Endothelial cell of umbilical vein (primary cell): ENCODE measurements around the gene LBR. TPM values are rescaled to one million over a fixed set of nuclear protein-coding genes. Genes with fewer than 3 reads are reported as not detected.

Source experiments
- BruUV-seq: library from RNA; stranded (reverse); fragments of 400-500 nt; replicated peaks from 2 replicates; lab custom pipeline; 2021; lab: Mats Ljungman, UMichigan
- CTCF ChIA-PET: fragments of 300-600, 350-600 bp; sonication (Branson Sonifier 250); formaldehyde crosslinking; loops from one replicate; lab custom pipeline; 2021; ENCODE audit warnings: antibody characterized with exemption, inconsistent platforms; lab: Charles Lee
- POLR2A ChIA-PET: fragments of 300-600, 350-600 bp; sonication (Branson Sonifier 250); formaldehyde crosslinking; loops from one replicate; lab custom pipeline; 2021; ENCODE audit warnings: antibody characterized with exemption, inconsistent platforms; lab: Charles Lee
- DNase-seq: peaks from one replicate; pipeline ENCODE4 v3.0.0-alpha.2; 2011; ENCODE audit warnings: low read depth, low spot score
- FAIRE-seq: peaks from 2 replicates; lab custom pipeline; 2011; peaks lifted over from hg19 to GRCh38; lab: Jason Lieb, UNC
- H2AFZ ChIP-seq: 2 replicates; pipeline ENCODE4 v1.6.0; 2012; ENCODE audit warnings: low read depth, low read length, control low read depth, inconsistent platforms
- H3K27ac ChIP-seq: 2 replicates; pipeline ENCODE4 v1.5.1; 2011; ENCODE audit warnings: low read depth, mild to moderate bottlenecking, control low read depth, low read length, moderate library complexity; ENCODE audit not compliant: insufficient read depth
- H3K27me3 ChIP-seq, 2 experiments: 2 replicates each; pipeline versions ENCODE4 v1.6.0 to v1.6.1; 2011; ENCODE audit warnings: low read length in 2 of 2, mixed read lengths in 1 of 2; ENCODE audit not compliant: control insufficient read depth in 2 of 2, insufficient read depth in 2 of 2
- H3K36me3 ChIP-seq, 2 experiments: 2 replicates in 1 of 2; 3 replicates in 1 of 2; pipeline ENCODE4 v1.5.1; 2011; ENCODE audit warnings: low read length in 2 of 2, mild to moderate bottlenecking in 1 of 2, moderate library complexity in 1 of 2; ENCODE audit not compliant: control insufficient read depth in 2 of 2, insufficient read depth in 2 of 2; ENCODE audit errors: extremely low read depth in 1 of 2
- H3K4me1 ChIP-seq: 3 replicates; pipeline ENCODE4 v1.5.1; 2011; ENCODE audit warnings: mild to moderate bottlenecking, low read length; ENCODE audit not compliant: control insufficient read depth, insufficient read depth; ENCODE audit errors: extremely low read depth
- H3K4me2 ChIP-seq: 2 replicates; pipeline ENCODE4 v1.6.1; 2011; ENCODE audit warnings: low read length, control low read depth, mixed read lengths; ENCODE audit not compliant: insufficient read depth
- H3K4me3 ChIP-seq, 3 experiments: fragments of 200-600 bp in 1 of 3; sonication (generic), shearing (Covaris generic) in 1 of 3; replicated peaks in 1 of 3; 2 replicates each; pipeline ENCODE4 v1.5.1; 2011 to 2016; ENCODE audit warnings: control low read depth in 3 of 3, low read length in 3 of 3, mild to moderate bottlenecking in 2 of 3, inconsistent platforms in 1 of 3, low read depth in 1 of 3, moderate library complexity in 1 of 3; ENCODE audit not compliant: insufficient read depth in 1 of 3
- H3K79me2 ChIP-seq: 2 replicates; pipeline ENCODE4 v1.6.0; 2012; ENCODE audit warnings: low read length, inconsistent platforms; ENCODE audit not compliant: control insufficient read depth, insufficient read depth
- H3K9ac ChIP-seq: replicated peaks from 2 replicates; pipeline ENCODE3; 2011; ENCODE audit warnings: low read length, control low read depth; ENCODE audit not compliant: insufficient read depth; ENCODE audit errors: extremely low read depth
- H3K9me1 ChIP-seq: replicated peaks from 3 replicates; pipeline ENCODE4 v1.6.0; 2011; ENCODE audit warnings: mild to moderate bottlenecking, low read length; ENCODE audit not compliant: control insufficient read depth, insufficient read depth; ENCODE audit errors: extremely low read depth
- H3K9me3 ChIP-seq: replicated peaks from 2 replicates; pipeline ENCODE4 v1.5.1; 2012; ENCODE audit warnings: low read length, inconsistent platforms; ENCODE audit not compliant: control insufficient read depth, insufficient read depth
- H4K20me1 ChIP-seq: replicated peaks from 2 replicates; pipeline ENCODE3; 2011; ENCODE audit warnings: mild to moderate bottlenecking, low read length; ENCODE audit not compliant: control insufficient read depth, insufficient read depth; ENCODE audit errors: extremely low read depth
- CTCF ChIP-seq, 2 donors: IDR thresholded peaks; 1 replicate in 1 of 2; 2 replicates in 1 of 2; pipeline ENCODE4 v1.5.1; 2011; ENCODE audit warnings: low read length in 2 of 2, mild to moderate bottlenecking in 2 of 2, moderate library complexity in 2 of 2, control low read depth in 1 of 2, inconsistent platforms in 1 of 2, low read depth in 1 of 2; ENCODE audit not compliant: insufficient read depth in 1 of 2; ENCODE audit errors: extremely low read depth in 1 of 2
- EZH2 ChIP-seq: IDR thresholded peaks from 2 replicates; pipeline ENCODE4 v1.6.1; 2012; ENCODE audit warnings: borderline replicate concordance, low read depth, mild to moderate bottlenecking, moderate library complexity, low read length, inconsistent platforms; ENCODE audit not compliant: severe bottlenecking
- FOS ChIP-seq: IDR thresholded peaks from 2 replicates; pipeline ENCODE4 v1.6.1; 2011; ENCODE audit warnings: mild to moderate bottlenecking, low read length, moderate library complexity, borderline replicate concordance; ENCODE audit not compliant: insufficient read depth
- GATA2 ChIP-seq: IDR thresholded peaks from 2 replicates; pipeline ENCODE4 v1.7.0; 2011; ENCODE audit warnings: low read depth, mild to moderate bottlenecking, moderate library complexity, mixed read lengths, low read length; ENCODE audit not compliant: insufficient read length, insufficient read depth
- JUN ChIP-seq: IDR thresholded peaks from 2 replicates; pipeline ENCODE4 v1.6.1; 2011; ENCODE audit warnings: borderline replicate concordance, low read depth; ENCODE audit not compliant: insufficient read length, insufficient read depth
- MAX ChIP-seq: IDR thresholded peaks from 2 replicates; pipeline ENCODE4 v1.6.1; 2011; ENCODE audit not compliant: insufficient read depth, insufficient read length
- MYC ChIP-seq: IDR thresholded peaks from one replicate; pipeline ENCODE4 v1.6.1; 2011; ENCODE audit warnings: mild to moderate bottlenecking, low read depth, low read length
- POLR2A ChIP-seq: IDR thresholded peaks from 2 replicates; pipeline ENCODE4 v1.6.1; 2012; ENCODE audit warnings: low read depth, mild to moderate bottlenecking, control low read depth, low read length
- POLR2AphosphoS5 ChIP-seq: IDR thresholded peaks from 2 replicates; pipeline ENCODE4 v1.6.1; 2012; ENCODE audit warnings: low read depth, mild to moderate bottlenecking, control low read depth, low read length, moderate library complexity; ENCODE audit not compliant: insufficient read depth
- dilution Hi-C: fragments of 300-500 bp; cut with MboI; formaldehyde crosslinking; loops from one replicate; pipeline ENCODE4 v1.15.0; 2019; ENCODE audit warnings: low sequenced_read_pairs; ENCODE audit not compliant: extremely low pct_ligation_motif_present
- intact Hi-C: fragments of 100-400 bp; cut with micrococcal nuclease; formaldehyde crosslinking; loops from one replicate; pipeline ENCODE4 v1.10.0; 2022
- polyA plus RNA-seq, 4 experiments: library from polyadenylated mRNA; depleted of rRNA in 3 of 4; stranded (reverse) in 3 of 4; unstranded in 1 of 4; fragments of >200 nt; gene quantifications; 2 replicates each; pipeline versions ENCODE4 v1.2.1 to v1.2.3, GENCODE V29; 2011 to 2012; ENCODE audit warnings: missing spikeins in 1 of 4
- total RNA-seq: library from RNA; stranded (reverse); gene quantifications from 2 replicates; pipeline ENCODE4 v1.2.3, GENCODE V29; 2021

LBR gene
- total and polyA plus RNA-seq, 2 donors (not counting 3 experiments of a cell fraction or from before 2014, with no cell fraction given), result 53.9 to 119 TPM

- intact Hi-C loops, result no loop called here
- H3K4me2 ChIP-seq, result no peak overlapping the region
- H3K9me1 ChIP-seq, result no peaks in the 10 kb centered on the region
- peaks cover 25 to 29% of the 10 kb centered on the region in 2 experiments for H3K36me3 ChIP-seq
- ChIA-PET POLR2A (no interaction called here), CTCF (no interaction called here)
- H3K79me2 ChIP-seq, result peaks cover 15% of the 10 kb centered on the region
- no peak overlapping the region for H2AFZ ChIP-seq
- FAIRE-seq (no peak), DNase-seq (no peak)
- no peaks in the 10 kb centered on the region for H4K20me1 ChIP-seq
- no peak overlapping the region for H3K9ac ChIP-seq
- dilution Hi-C loops, result no loop called here
- no TSS peak for BruUV-seq
- no peaks in the 10 kb centered on the region for H3K9me3 ChIP-seq
- H3K4me3 ChIP-seq, result no peak overlapping the region
- TF ChIP-seq POLR2AphosphoS5 (no peak), MAX (no peak), CTCF (IDR thresholded peaks at IDR 0.05; ENCODE audit: extremely low read depth in 1 of 2, insufficient read depth in 1 of 2, low read depth in 1 of 2, low read length in 2 of 2) (no peak), GATA2 (no peak), JUN (no peak), FOS (no peak), POLR2A (no peak), EZH2 (no peak), MYC (no peak)
- no peak overlapping the region for H3K27ac ChIP-seq
- H3K4me1 ChIP-seq, result no peaks in the 10 kb centered on the region
- H3K27me3 ChIP-seq, result no peaks in the 10 kb centered on the region
Measured at GRCh38 chr1:225412321-225412720, 15.5 kb downstream of the LBR start.
